Endometrial microvascular endothelial cells (primary cell): ENCODE measurements around the gene RPL5. TPM values are rescaled to one million over a fixed set of nuclear protein-coding genes. Genes with fewer than 3 reads are reported as not detected.

ENCODE experiments used
- in situ Hi-C: cut with HindIII; loops from 2 replicates; pipeline ENCODE4 v1.10.0; 2017; ENCODE audit warnings: low sequenced_read_pairs, low pct_unique_long_range_greater_than_20kb; ENCODE audit errors: inconsistent ontology term
- total RNA-seq: library from RNA; depleted of rRNA; stranded (reverse); fragments of >200 nt; gene quantifications from one replicate; pipeline ENCODE4 v1.2.3, GENCODE V29; 2015; ENCODE audit errors: inconsistent ontology term

Gene RPL5
- total RNA-seq, 1 donor from 2014 or later: 1,162 TPM

GRCh38 chr1:92881391-92881790 lies 49.6 kb downstream of the RPL5 start:
- in situ Hi-C loops: no loop called here

- in situ Hi-C loops: no loop called here
Measured at GRCh38 chr1:92882819-92883218, 51.0 kb downstream of the RPL5 start.

- in situ Hi-C loops: no loop called here
Measured at GRCh38 chr1:92883297-92883696, 51.5 kb downstream of the RPL5 start.

- in situ Hi-C loops: no loop called here
Measured at GRCh38 chr1:92884195-92884594, 52.4 kb downstream of the RPL5 start.

GRCh38 chr1:92886886-92887419 lies 55.1 kb downstream of the RPL5 start:
- in situ Hi-C loops: no loop called here

GRCh38 chr1:92887465-92887864 lies 55.6 kb downstream of the RPL5 start:
- in situ Hi-C loops: no loop called here

Other genes starting within 250 kb of the RPL5 start
- 15.0 TPM for gene EVI5, start 46.9 kb upstream of the RPL5 start, total RNA-seq
- gene DIPK1A, start 129.4 kb downstream of the RPL5 start, total RNA-seq: 0.37 TPM
- 13.8 TPM for gene MTF2, start 247.2 kb downstream of the RPL5 start, total RNA-seq